ENCODE data around the gene CLPTM1L.
"Not testable (repeated sequence)": the region's sequence is repeated elsewhere in the genome, so short reads cannot be mapped to it uniquely, and the experiment has no call there.

The CLPTM1L gene

GRCh38 chr5:1326532-1326875 is 18.4 kb downstream of the CLPTM1L start:
- not testable (repeated sequence) for DNase-seq (ENCODE audit: low spot score)

GRCh38 chr5:1325870-1326531 is 18.9 kb downstream of the CLPTM1L start:
- no peak for DNase-seq (ENCODE audit: low spot score)

GRCh38 chr5:1325191-1325741 is 19.6 kb downstream of the CLPTM1L start:
- DNase-seq (ENCODE audit: low spot score) = no peak

- DNase-seq (ENCODE audit: low spot score) = no peak
Observed at GRCh38 chr5:1324719-1325190, 20.1 kb downstream of the CLPTM1L start.

GRCh38 chr5:1324301-1324700 is 20.6 kb downstream of the CLPTM1L start:
- DNase-seq (ENCODE audit: low spot score) = no peak

- DNase-seq (ENCODE audit: low spot score) = no peak
Observed at GRCh38 chr5:1323803-1324173, 21.1 kb downstream of the CLPTM1L start.

- no peak for DNase-seq (ENCODE audit: low spot score)
Observed at GRCh38 chr5:1322955-1323802, 21.7 kb downstream of the CLPTM1L start.

GRCh38 chr5:1322036-1322900 is 22.6 kb downstream of the CLPTM1L start:
- DNase-seq (ENCODE audit: low spot score) = no peak

GRCh38 chr5:1321576-1321975 is 23.3 kb downstream of the CLPTM1L start:
- no peak for DNase-seq (ENCODE audit: low spot score)

GRCh38 chr5:1320436-1321344 is 24.2 kb downstream of the CLPTM1L start:
- no peak for DNase-seq (ENCODE audit: low spot score)

- no peak for DNase-seq (ENCODE audit: low spot score)
Observed at GRCh38 chr5:1319436-1320256, 25.3 kb downstream of the CLPTM1L start.

- DNase-seq (ENCODE audit: low spot score) = no peak
Observed at GRCh38 chr5:1318659-1319251, 26.1 kb downstream of the CLPTM1L start.

GRCh38 chr5:1317921-1318565 is 26.9 kb downstream of the CLPTM1L start:
- no peak for DNase-seq (ENCODE audit: low spot score)

- DNase-seq (ENCODE audit: low spot score) = no peak
Observed at GRCh38 chr5:1316588-1317340, 28.1 kb downstream of the CLPTM1L start.

- DNase-seq (ENCODE audit: low spot score) = no peak
Observed at GRCh38 chr5:1315709-1316587, 29.0 kb downstream of the CLPTM1L start.

GRCh38 chr5:1315018-1315708 is 29.7 kb downstream of the CLPTM1L start:
- DNase-seq (ENCODE audit: low spot score) = no peak

GRCh38 chr5:1314564-1314982 is 30.3 kb downstream of the CLPTM1L start:
- no peak for DNase-seq (ENCODE audit: low spot score)
